ENCODE measurements around the gene ADORA2A.

GRCh38 chr22:24455751-24456426 lies 28.5 kb downstream of the ADORA2A start:
- TF ChIP-seq CTCF (IDR thresholded peaks at IDR 0.05) (no peak), POLR2A (IDR thresholded peaks at IDR 0.05) (no peak)
